Measurements from ENCODE around the gene SEMA4C. TPM values are rescaled to one million over a fixed set of nuclear protein-coding genes. Genes with fewer than 3 reads are reported as not detected.

The SEMA4C gene
- total RNA-seq, 1 donor from 2014 or later: 62.4 TPM

GRCh38 chr2:96828874-96829273, 41.0 kb downstream of the SEMA4C start:
- H3K36me3 ChIP-seq (ENCODE audit: control insufficient read depth, insufficient read depth, low read length): peaks cover 3% of the 10 kb centered on the region
- DNase-seq (ENCODE audit: low read depth): no peak
- H3K4me3 ChIP-seq (ENCODE audit: low read depth, low read length): no peak overlapping the region
- no peak for TF ChIP-seq CTCF (IDR thresholded peaks at IDR 0.05; ENCODE audit: insufficient read depth, low read length, poor library complexity, severe bottlenecking)
- H3K27me3 ChIP-seq (ENCODE audit: control insufficient read depth, insufficient read depth, low read length): no peaks in the 10 kb centered on the region

- Histone ChIP-seq H3K4me3 (ENCODE audit: low read depth, low read length) (no peak overlapping the region), H3K36me3 (ENCODE audit: control insufficient read depth, insufficient read depth, low read length) (peaks cover 3% of the 10 kb centered on the region), H3K27me3 (ENCODE audit: control insufficient read depth, insufficient read depth, low read length) (no peaks in the 10 kb centered on the region)
- no peak for DNase-seq (ENCODE audit: low read depth)
- TF ChIP-seq CTCF (IDR thresholded peaks at IDR 0.05; ENCODE audit: insufficient read depth, low read length, poor library complexity, severe bottlenecking): no peak
Observed at GRCh38 chr2:96828436-96828835, 41.4 kb downstream of the SEMA4C start.

GRCh38 chr2:96826546-96827278, 43.2 kb downstream of the SEMA4C start:
- no peak for DNase-seq (ENCODE audit: low read depth)
- H3K4me3 ChIP-seq (ENCODE audit: low read depth, low read length): no peak overlapping the region
- peaks cover 1% of the 10 kb centered on the region for H3K36me3 ChIP-seq (ENCODE audit: control insufficient read depth, insufficient read depth, low read length)
- no peak for TF ChIP-seq CTCF (IDR thresholded peaks at IDR 0.05; ENCODE audit: insufficient read depth, low read length, poor library complexity, severe bottlenecking)
- no peaks in the 10 kb centered on the region for H3K27me3 ChIP-seq (ENCODE audit: control insufficient read depth, insufficient read depth, low read length)

GRCh38 chr2:96825057-96825456, 44.8 kb downstream of the SEMA4C start:
- Histone ChIP-seq H3K27me3 (ENCODE audit: control insufficient read depth, insufficient read depth, low read length) (no peaks in the 10 kb centered on the region), H3K36me3 (ENCODE audit: control insufficient read depth, insufficient read depth, low read length) (peaks cover 1% of the 10 kb centered on the region), H3K4me3 (ENCODE audit: low read depth, low read length) (no peak overlapping the region)
- no peak for TF ChIP-seq CTCF (IDR thresholded peaks at IDR 0.05; ENCODE audit: insufficient read depth, low read length, poor library complexity, severe bottlenecking)
- no peak for DNase-seq (ENCODE audit: low read depth)

GRCh38 chr2:96824079-96824870, 45.6 kb downstream of the SEMA4C start:
- no peaks in the 10 kb centered on the region for H3K27me3 ChIP-seq (ENCODE audit: control insufficient read depth, insufficient read depth, low read length)
- no peak overlapping the region for H3K4me3 ChIP-seq (ENCODE audit: low read depth, low read length)
- no peak for DNase-seq (ENCODE audit: low read depth)
- peaks cover 1% of the 10 kb centered on the region for H3K36me3 ChIP-seq (ENCODE audit: control insufficient read depth, insufficient read depth, low read length)
- TF ChIP-seq CTCF (IDR thresholded peaks at IDR 0.05; ENCODE audit: insufficient read depth, low read length, poor library complexity, severe bottlenecking): no peak

Data from kidney epithelial cell (primary cell).